GM18873 (cell line): ENCODE measurements around the gene CBX5.
"Not testable (repeated sequence)": the region's sequence is repeated elsewhere in the genome, so short reads cannot be mapped to it uniquely, and the experiment has no call there.

Experiments
- ATAC-seq: cut with Tn5 transposase; IDR thresholded peaks from one replicate; pipeline ENCODE4 v1.9.1; 2021; ENCODE audit warnings: mild to moderate bottlenecking, moderate library complexity, moderate number of reproducible peaks; ENCODE audit not compliant: unreplicated experiment, low FRiP score

CBX5 gene

DNA sequence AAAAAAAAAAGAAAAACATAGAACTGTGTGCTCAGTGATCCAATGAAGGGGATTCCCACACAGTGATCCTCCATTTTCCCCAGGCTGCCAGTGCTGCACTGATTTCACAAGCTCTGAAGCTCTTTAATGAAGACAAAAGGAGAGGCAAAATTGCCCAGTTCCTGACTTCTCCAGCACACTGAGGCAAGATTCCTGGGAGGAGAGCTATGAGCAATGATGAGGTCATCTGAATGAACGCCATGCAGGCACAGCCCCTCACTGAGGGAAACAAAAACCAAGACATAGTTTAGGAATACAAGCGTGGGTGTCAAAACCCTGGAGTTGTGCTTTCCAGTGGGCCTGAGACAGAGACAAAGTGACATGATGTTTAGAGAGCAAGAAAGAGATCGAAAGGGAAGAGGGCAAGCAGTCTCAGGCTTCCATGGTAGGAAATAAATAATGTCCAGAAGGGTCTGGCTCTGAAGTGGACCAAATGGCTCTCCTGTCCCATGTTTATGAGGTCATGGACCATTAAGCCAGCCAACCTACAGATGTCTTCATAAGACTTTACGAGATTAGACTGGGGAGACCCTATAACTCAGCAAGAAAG lies 50.2 kb downstream of the CBX5 start:
- ATAC-seq = no peak

DNA sequence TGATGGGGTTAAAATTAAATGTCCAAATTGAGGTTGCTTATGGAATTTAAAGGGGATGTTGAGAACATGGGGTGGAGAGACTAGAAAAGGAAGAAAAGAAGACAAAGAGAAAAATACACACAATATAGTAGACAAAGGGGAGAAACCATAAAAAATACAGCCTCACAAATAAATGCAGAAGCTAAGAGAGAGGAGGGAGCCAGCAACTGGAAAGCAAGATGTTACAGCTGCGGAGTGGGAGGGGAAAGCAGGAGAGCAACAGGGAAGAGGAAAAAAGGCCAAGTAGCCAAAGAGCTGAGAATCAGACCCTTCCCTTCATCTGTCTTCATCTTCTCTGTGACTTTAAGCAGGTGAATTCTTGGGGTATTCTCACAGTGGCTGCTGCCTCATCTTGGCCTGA lies 51.5 kb downstream of the CBX5 start:
- no peak for ATAC-seq

DNA sequence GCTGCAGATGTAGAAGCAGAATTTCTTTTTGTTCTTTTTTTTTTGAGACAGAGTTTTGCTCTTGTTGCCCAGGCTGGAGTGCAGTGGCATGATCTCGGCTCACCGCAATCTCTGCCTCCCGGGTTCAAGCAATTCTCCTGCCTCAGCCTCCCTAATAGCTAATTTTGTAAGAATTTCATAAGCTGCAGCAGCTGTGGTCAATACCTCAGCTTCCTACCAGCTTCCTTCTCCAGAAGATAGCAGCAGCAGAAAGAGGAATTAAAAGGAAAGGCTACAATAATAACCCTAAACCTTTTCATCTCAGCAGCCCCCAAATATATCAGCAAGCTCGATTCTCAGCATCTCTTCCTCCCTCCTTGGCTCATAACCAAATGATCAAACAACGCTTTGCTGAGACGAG lies 52.0 kb downstream of the CBX5 start:
- ATAC-seq = not testable (repeated sequence)

DNA sequence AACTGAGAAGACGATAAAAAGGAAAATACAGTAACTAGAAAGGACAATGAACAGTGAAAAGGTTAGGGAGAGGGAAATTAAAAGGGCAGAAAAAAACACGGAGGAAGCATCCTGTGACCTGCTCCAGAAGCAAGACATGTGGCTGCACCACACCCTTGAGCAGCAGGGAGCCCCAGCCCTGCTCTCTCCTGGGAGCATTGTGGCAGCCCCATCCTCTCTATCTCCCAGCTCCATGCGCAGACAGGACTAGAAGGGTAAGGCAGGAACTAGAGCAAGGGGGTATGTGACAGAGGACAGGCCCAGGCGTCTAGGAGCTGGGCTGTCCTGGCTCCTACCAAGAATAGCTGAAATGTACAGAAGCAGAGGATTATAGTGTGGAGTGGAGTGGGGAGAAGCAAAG lies 52.5 kb downstream of the CBX5 start:
- no peak for ATAC-seq

DNA sequence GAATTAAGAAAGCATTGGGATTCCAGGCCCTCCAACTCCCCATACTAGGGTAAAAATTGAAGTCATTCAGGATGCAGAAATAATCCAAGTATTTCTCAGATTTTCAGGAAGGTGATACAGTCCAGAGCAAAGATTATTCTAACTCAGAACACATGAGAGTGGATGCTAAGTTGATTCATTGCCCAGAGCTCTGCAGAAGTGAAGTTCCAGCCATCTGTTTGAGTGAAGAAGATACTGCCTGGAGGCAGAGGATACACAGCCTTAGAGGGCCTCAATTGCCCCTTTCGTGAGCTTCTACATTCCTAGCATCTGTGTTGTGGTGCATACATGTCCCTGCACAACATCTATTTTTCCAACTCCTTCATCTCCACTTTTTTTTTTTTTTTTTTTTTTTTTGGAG lies 54.3 kb downstream of the CBX5 start:
- no peak for ATAC-seq

DNA sequence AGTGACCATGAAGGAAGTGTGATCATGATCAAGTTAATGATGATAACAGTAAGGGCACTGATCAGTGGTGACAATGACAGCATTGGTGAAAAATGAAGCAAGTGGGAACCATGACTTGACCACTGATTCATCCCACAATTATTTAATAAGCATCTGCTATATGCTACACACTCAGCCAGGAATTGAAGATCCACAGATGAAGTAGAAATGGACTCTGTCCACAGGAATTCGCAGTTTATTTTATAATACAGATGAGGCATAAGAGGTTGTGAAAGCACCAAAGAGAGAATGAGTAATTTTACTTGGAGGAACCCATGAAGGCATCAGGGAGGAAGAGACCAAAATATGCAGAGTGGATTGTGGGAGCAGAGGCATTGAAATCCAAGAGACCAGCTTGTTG lies 57.3 kb downstream of the CBX5 start:
- ATAC-seq = no peak

DNA sequence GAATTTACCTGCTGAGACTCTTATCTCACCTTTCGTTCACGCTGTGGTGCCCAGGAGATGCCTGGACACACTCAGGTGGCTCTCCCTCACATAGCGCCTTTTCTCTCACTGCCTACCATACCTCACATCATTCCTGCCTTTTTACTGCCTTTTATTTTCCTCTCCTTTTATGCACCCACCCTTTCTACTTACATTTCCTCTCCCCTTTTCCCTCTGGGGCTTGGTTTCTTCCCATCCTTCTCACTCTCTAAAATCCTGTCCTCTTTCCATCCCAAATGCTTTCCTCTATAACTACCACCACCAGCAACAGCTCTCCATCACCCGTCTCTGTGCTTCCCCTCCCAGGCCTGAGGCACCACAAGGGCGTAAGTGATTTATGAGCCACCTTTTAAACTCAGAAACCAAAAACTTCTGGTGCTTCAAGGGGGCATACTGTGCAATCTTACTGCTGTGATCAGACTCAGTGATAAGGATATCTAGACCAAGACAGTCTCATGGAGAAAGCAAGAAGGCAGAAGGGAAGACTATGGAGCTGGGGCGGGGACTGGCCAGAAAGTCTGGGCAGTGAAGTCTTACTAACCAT lies 58.4 kb downstream of the CBX5 start:
- ATAC-seq = no peak

DNA sequence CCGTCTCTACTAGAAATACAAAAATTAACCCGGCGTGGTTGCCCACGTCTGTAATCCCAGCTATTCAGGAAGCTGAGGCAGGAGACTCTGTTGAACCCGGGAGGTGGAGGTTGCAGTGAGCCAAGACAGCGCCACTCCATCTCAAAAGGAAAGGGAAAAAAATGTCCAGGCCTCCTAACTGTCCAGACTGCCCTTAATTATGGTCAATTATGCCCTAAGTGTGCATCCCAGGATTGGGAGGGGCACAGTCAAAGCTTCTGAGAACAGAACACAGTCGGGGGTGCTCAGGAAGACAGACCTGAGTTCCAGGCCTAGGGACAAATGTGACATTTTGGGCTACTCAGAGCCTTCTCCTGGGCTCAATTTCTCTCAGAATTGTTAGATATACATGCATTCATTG lies 59.4 kb downstream of the CBX5 start:
- ATAC-seq = no peak

DNA sequence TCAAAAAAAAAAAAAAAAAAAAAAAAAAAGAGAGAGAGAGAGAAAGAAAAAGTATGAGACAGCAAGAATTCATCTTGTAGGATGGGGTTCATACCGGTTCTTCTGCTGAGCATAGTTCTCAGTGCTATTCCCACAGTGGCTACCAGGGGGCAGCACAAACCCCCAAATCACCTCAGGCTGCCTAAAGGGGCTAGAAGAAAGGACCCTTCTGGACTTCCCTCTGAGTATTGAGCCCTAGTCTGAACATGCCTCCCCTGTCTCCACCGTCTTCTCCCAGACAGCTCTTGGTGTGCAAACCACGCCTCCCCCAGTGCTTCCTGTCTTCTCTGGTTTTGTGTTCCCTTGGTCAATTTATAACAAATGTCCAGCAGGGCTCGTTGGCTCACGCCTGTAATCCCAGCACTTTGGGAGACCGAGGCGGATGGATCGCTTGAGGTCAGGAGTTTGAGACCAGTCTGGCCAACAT lies 59.8 kb downstream of the CBX5 start:
- ATAC-seq = no peak

DNA sequence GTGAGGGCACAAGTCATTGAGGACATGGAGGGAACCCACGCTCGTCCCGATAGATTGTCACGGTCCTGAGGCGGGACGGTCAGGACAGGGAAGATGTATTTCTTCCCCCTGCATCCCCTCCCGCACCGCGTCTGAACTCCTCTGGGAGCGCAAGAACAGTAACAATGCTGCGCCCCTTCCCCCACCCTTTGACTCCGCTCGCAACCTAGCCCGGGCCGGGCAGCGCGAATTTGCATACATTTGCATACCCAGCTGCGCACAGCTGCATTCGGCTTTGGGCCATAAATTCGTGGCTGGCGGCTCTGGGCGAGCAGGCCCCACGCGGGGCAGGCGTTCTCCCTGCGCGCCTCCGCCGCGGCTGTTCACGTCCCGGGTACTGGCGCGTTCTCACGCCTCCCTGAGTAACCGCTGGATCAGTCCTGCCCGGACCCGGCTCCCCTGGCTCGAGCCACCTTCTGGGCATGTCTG lies 62.1 kb downstream of the CBX5 start:
- ATAC-seq = no peak

DNA sequence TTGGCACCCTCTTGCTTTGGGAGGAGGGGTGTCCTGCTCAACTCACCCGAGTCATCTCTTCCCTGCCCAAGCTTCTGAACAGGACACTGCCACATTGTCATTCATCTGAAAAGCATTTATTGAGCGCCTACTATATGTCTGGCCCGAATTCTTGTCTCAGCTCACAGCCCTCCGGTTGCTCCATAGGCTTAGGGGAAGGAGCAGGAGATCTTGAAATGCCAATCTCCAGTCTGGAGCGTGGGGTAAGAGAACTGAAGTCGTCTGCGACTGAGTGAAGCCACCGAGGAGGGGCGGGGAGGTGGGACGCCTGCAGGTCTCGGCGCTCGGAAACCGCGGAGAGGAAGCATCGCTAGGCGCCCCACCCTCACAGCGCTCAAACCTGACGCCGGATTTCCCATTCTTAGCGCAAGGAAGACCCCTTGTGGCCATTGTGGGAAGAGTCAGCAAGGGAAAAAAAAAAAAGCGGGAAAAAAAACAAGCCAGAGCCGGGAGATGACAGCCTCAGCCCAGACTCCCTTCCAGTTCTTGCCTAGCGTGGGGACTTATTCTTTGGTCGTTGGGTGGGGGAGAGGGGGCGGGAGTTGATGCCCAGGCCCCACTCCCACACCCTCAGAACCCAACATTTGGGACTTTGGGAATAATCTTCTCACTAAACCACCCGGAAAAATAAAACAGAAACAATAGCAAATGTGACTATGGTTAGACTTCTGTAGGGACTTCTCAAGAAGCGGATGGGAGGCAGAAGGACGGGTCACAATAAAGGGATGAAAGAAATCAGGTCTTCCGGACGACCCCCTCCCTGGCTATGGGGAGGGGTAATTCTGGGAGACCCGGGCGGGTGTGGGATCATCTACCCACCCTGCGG lies 62.9 kb downstream of the CBX5 start:
- ATAC-seq = no peak

DNA sequence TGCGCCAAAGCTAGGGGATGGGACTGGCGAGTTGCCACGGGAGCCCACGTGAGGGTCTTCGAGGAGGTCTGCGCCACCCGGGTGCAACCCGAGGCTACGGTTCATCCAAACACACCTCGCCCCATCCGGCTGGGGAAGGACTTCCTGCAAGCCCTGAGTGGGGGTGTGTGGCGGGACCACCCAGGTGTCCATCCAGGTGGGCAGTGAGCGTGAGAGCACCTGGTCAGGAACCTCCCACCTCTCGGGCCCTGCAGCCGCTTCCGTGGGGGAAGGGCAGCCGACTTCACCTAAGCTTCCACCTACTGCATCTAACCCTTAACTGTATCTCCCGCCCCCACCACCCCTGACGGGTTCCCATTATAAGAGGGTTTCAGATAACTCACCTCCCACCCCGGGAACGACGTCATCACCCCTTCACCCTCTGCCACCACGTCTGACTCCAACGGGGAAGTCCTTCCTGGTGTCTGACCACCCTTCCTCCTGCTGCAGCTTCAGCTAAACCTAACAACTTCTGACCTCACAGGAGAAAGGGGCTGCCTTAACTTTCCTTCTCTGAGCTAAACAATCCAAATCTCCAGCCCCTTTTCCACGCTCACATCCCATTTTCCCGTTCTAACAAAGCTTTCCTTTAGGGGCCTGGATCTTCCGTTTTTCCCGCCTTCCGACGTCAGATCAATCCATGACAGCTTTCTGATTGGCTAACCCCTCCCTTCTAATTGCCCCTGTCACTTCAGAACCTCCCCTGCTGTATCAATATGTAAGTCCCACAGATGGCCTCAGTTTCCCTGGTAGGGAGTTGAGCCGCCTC lies 63.7 kb downstream of the CBX5 start:
- no peak for ATAC-seq

DNA sequence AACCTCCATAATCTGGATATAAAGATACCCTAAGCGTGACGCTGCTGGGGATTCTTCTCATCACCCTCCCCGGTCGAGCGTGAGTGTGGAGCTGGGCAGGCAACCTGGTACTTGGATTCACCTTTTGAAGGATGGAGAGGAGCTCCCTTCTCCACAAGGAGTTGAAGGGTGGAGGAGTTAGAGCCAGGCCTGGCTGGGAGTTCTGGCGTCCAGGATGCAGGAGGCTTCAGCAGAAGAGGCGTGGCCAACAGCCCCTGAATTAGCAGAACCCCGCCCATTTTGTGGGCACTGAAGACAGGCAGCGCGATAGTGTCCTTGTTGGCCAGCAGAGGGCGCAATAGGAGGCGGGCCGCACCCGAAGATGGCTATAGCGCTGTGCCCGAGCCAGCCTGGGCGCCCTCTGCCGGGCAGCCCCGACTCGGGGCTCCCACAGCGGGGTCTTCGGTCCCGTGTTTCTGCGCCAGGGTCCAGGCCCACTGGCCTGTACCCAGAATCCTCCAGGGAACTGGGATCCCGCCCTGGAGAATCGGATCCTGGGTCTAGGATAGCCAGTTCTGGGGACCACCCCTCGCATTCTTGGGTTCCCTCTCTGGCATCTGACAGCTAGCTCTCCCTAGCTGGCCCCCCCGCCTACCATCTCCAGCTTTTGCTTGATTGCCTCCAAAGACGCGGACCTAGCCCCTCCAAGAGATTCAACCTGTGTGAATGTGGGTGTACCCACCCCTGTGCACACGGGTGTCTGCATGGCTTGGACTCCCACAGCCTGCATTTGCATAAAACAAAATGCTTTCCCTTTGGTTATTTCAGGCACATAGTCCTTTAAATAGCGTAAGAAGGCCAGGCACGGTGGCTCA lies 65.1 kb downstream of the CBX5 start:
- ATAC-seq = peak; percentile 79

DNA sequence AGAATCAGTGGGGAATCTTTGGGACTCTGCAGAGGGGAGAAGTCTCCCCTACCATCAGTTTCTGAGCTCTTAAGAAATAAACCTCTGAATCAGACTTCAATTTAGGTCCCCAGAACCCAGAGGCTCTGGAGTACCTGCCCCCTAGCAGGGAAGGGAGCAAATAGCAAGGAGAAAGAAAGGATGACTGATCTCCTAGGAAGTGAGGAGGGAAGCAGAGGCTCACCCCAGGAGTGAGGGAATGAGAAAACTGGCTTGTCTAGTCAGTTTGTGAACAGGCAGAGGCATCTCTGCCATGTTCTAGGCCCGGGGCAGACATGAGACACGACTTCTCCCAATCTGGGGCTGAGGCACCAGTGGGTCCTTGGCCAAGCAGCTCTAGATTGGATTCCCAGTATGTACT lies 66.8 kb downstream of the CBX5 start:
- ATAC-seq = no peak

DNA sequence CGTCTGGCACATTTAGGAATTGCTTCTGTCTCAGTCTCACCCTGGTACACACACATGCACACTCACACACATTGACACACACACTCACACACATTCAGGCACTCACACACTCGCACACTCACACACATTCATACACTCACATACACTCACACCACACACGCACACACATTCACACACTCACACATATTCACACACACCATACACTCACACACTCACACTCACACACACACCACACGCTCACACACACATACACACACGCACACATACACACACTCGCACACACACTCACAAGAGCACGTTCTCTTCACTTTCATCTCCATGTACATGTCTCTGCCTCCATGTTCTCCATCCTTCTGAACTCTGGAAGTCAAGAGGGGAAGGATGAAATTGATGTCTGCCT lies 68.0 kb downstream of the CBX5 start:
- no peak for ATAC-seq

DNA sequence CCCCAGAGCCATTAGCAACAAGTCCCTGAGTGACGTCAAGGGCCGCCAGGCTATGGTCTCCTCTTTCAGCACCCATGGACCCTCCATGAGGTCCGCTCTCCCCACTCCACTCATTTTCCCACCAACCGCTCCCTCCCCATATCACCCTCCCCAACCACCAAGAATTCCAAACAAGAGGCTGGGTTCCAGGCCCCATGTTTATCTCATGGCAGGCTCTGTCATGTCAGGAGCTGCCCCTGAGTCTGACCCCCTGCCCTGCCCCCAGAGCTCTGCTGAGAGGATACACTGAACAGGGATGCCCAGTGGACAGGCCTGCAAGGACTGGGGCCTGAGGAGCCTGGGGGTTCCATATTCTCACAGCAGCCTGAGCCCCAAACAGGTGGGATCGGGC lies 69.5 kb downstream of the CBX5 start:
- ATAC-seq = no peak

DNA sequence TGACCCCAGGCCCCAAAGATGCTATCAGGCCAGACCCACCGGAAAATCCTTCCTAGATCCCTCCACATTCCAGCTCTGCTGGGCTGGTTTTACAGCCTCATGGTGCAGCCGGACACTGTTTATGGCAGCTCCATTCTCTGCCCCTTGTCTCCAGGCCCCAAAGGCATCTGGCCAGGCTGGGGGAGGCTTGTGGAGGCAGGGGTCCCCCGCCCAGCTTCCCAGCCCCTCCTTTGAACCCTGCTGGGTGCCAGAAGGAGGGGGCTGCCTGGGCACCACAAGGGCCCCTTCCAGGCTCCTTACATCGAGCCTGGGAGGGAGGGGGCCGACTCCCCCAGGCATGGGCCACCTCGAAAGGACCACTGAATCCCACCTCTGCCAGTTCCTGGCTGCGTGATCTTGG lies 71.3 kb downstream of the CBX5 start:
- ATAC-seq = no peak

DNA sequence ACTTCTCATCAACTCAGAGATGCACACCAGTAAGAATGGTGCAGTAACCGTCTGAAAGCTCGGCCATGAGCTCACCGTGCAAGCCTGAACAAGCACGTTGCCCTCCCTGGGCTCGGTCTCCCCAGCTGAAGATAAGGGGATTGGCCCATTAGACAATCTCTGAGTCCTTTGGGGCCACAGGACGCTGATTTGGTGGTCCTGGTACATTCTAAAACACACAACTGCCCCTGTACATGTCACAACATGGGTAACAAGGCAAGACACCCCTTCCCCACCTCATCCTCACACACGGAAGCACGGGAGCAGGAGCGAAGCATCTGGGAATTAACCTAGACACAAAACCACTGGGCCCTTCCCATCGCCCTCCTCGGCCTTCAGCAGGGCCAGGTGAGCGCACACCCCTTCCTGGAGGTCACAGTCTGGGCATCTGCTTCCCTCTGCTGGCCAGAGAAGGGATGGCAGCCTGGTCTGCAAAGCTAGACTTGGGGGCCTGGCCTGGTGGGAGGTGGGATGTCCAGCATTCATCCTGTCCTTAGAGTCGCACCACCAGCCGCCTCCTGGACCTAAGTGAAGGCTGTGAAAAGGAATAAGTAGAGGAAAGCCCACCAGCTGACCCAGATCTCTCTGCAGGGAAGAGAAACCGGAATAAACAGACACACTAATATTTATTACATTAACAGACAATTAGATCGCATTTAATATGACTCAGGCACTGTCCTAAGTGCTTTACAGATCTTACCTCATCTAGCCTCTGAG lies 72.2 kb downstream of the CBX5 start:
- ATAC-seq = peak; percentile 52

DNA sequence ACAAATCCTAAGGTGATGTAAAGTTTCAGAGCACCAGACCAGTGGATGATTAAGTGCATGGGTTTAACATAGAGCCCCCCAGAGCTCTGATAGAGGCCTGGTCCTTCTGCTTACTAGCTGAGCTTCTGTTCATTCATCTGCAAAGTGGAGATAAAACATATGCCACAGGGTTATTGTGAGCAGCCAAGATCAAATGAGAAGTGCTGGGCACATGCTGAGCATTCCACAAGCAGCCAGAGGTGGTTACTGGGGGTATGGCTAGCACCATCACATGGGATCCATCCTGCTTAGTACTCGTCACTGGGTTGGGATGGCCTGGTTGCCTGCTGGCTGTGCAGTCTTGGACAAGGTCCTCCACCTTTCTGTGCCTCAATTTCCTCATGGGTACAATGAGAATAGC lies 73.1 kb downstream of the CBX5 start:
- no peak for ATAC-seq
